Naive B cell (primary cell): ENCODE measurements around the gene KRTAP19-6. TPM values are rescaled to one million over a fixed set of nuclear protein-coding genes. Genes with fewer than 3 reads are reported as not detected.
"Not testable (repeated sequence)": the region's sequence is repeated elsewhere in the genome, so short reads cannot be mapped to it uniquely, and the experiment has no call there.

Experiments
- ATAC-seq, 2 donors: fragments of 150-1000 bp; cut with Tn5 transposase; 2 replicates each; pipeline ENCODE4 v1.10.0; 2021; ENCODE audit warnings: low read depth in 2 of 2, mild to moderate bottlenecking in 2 of 2, moderate library complexity in 2 of 2
- DNase-seq: peaks from one replicate; pipeline ENCODE4 v3.0.0; 2022
- H3K27ac Mint-ChIP-seq, 6 donors: one replicate each; pipeline ENCODE4 v1.8.0; 2020 to 2022; ENCODE audit warnings: mild to moderate bottlenecking in 6 of 6, mixed read lengths in 6 of 6, moderate library complexity in 5 of 6, inconsistent platforms in 2 of 6
- H3K27me3 Mint-ChIP-seq, 3 donors: one replicate each; pipeline ENCODE4 v1.8.0; 2021 to 2022; ENCODE audit warnings: mixed read lengths in 3 of 3, mild to moderate bottlenecking in 1 of 3
- H3K36me3 Mint-ChIP-seq, 2 donors: one replicate each; pipeline ENCODE4 v1.8.0; 2020 to 2022; ENCODE audit warnings: mixed read lengths in 2 of 2, inconsistent platforms in 1 of 2, mild to moderate bottlenecking in 1 of 2
- H3K4me1 Mint-ChIP-seq, 3 donors: one replicate each; pipeline ENCODE4 v1.8.0; 2020 to 2022; ENCODE audit warnings: mixed read lengths in 3 of 3, inconsistent platforms in 1 of 3, mild to moderate bottlenecking in 1 of 3, moderate library complexity in 1 of 3
- H3K4me3 Mint-ChIP-seq, 8 donors: one replicate each; pipeline ENCODE4 v1.8.0; 2020 to 2022; ENCODE audit warnings: mild to moderate bottlenecking in 8 of 8, mixed read lengths in 8 of 8, moderate library complexity in 8 of 8, inconsistent platforms in 2 of 8
- H3K9me3 Mint-ChIP-seq, 7 donors: one replicate each; pipeline ENCODE4 v1.8.0; 2020 to 2022; ENCODE audit warnings: mixed read lengths in 7 of 7, mild to moderate bottlenecking in 5 of 7, inconsistent platforms in 2 of 7, moderate library complexity in 1 of 7
- polyA plus RNA-seq, 6 donors: library from polyadenylated mRNA; unstranded; fragments of 300-500 nt; fragmentation: Illumina TruSeq; gene quantifications; one replicate each; pipeline ENCODE4 v1.2.3, GENCODE V29; 2021; ENCODE audit warnings: low read depth in 6 of 6

Gene KRTAP19-6
- polyA plus RNA-seq, 6 donors from 2014 or later = not detected

GRCh38 chr21:30515681-30516080, 26.0 kb downstream of the KRTAP19-6 start:
- no peaks in the 10 kb centered on the region for H3K4me1 Mint-ChIP-seq
- no peak overlapping the region for H3K27ac Mint-ChIP-seq
- H3K9me3 Mint-ChIP-seq = peaks cover 0 to 4% (median 2%) of the 10 kb centered on the region in 7 donors
- DNase-seq (no peak), ATAC-seq (no peak)
- no peaks in the 10 kb centered on the region for H3K36me3 Mint-ChIP-seq
- H3K4me3 Mint-ChIP-seq = no peak overlapping the region
- no peaks in the 10 kb centered on the region for H3K27me3 Mint-ChIP-seq

- not testable (repeated sequence) for H3K4me3 Mint-ChIP-seq, ATAC-seq, H3K27ac Mint-ChIP-seq, H3K9me3 Mint-ChIP-seq, DNase-seq, H3K27me3 Mint-ChIP-seq, H3K36me3 Mint-ChIP-seq, H3K4me1 Mint-ChIP-seq
Measured at GRCh38 chr21:30505621-30506205, 36.0 kb downstream of the KRTAP19-6 start.

- ATAC-seq (no peak), DNase-seq (no peak)
- peak within 1 kb of the TSS in 1 of 8 donors; percentile 13 for H3K4me3 Mint-ChIP-seq
- H3K4me1 Mint-ChIP-seq = no peaks in the 10 kb centered on the region
- peaks cover 0 to 7% (median 0%) of the 10 kb centered on the region in 7 donors for H3K9me3 Mint-ChIP-seq
- no peaks in the 10 kb centered on the region for H3K36me3 Mint-ChIP-seq
- no peaks in the 10 kb centered on the region for H3K27me3 Mint-ChIP-seq
- H3K27ac Mint-ChIP-seq = no peak within 1 kb of the TSS
Measured at GRCh38 chr21:30502041-30502440, 39.6 kb downstream of the KRTAP19-6 start, which contains the start of gene KRTAP19-5. Gene KRTAP19-5 (minus strand): TSS chr21:30502141. CDS start chr21:30502090, 51 bp downstream.

- H3K27ac Mint-ChIP-seq = no peak within 1 kb of the TSS
- ATAC-seq = no peak
- DNase-seq = no peak
- no peaks in the 10 kb centered on the region for H3K4me1 Mint-ChIP-seq
- peaks cover 0 to 3% (median 0%) of the 10 kb centered on the region in 7 donors for H3K9me3 Mint-ChIP-seq
- H3K27me3 Mint-ChIP-seq = no peaks in the 10 kb centered on the region
- no peaks in the 10 kb centered on the region for H3K36me3 Mint-ChIP-seq
- H3K4me3 Mint-ChIP-seq = no peak within 1 kb of the TSS
Measured at GRCh38 chr21:30497065-30497464, 44.6 kb downstream of the KRTAP19-6 start, which contains the start of gene KRTAP19-4. Gene KRTAP19-4 (minus strand): TSS chr21:30497165. CDS start chr21:30497110, 55 bp downstream.

- Mint-ChIP-seq H3K4me1 (no peaks in the 10 kb centered on the region), H3K27ac (peak within 1 kb of the TSS in 1 of 6 donors; percentile 93), H3K4me3 (no peak within 1 kb of the TSS), H3K36me3 (no peaks in the 10 kb centered on the region), H3K27me3 (no peaks in the 10 kb centered on the region), H3K9me3 (peaks cover 0 to 10% (median 2%) of the 10 kb centered on the region in 7 donors)
- no peak for DNase-seq
- ATAC-seq = no peak
Measured at GRCh38 chr21:30491963-30492428, 49.7 kb downstream of the KRTAP19-6 start, which contains the start of gene KRTAP19-3. Gene KRTAP19-3 (minus strand): TSS chr21:30492013. CDS start chr21:30491957, 56 bp downstream.

Other genes starting within 250 kb of the KRTAP19-6 start
- not detected for gene KRTAP26-1, start 221.5 kb downstream of the KRTAP19-6 start, polyA plus RNA-seq
- not detected for gene KRTAP27-1, start 204.2 kb downstream of the KRTAP19-6 start, polyA plus RNA-seq
- gene KRTAP23-1, start 193.3 kb downstream of the KRTAP19-6 start, polyA plus RNA-seq = not detected
- gene KRTAP13-2, start 169.6 kb downstream of the KRTAP19-6 start, polyA plus RNA-seq = not detected
- not detected for gene KRTAP13-1, start 145.8 kb downstream of the KRTAP19-6 start, polyA plus RNA-seq
- gene KRTAP13-3, start 115.9 kb downstream of the KRTAP19-6 start, polyA plus RNA-seq = not detected
- not detected for gene KRTAP13-4, start 111.6 kb downstream of the KRTAP19-6 start, polyA plus RNA-seq
- not detected for gene KRTAP15-1, start 101.6 kb downstream of the KRTAP19-6 start, polyA plus RNA-seq
- not detected for gene KRTAP19-1, start 61.5 kb downstream of the KRTAP19-6 start, polyA plus RNA-seq
- not detected for gene KRTAP19-2, start 54.4 kb downstream of the KRTAP19-6 start, polyA plus RNA-seq
- not detected for gene KRTAP19-3, start 49.9 kb downstream of the KRTAP19-6 start, polyA plus RNA-seq
- gene KRTAP19-4, start 44.7 kb downstream of the KRTAP19-6 start, polyA plus RNA-seq = not detected
- gene KRTAP19-5, start 39.7 kb downstream of the KRTAP19-6 start, polyA plus RNA-seq = not detected
- gene KRTAP19-7, start 19.4 kb upstream of the KRTAP19-6 start, polyA plus RNA-seq = not detected
- not detected for gene KRTAP22-2, start 48.5 kb upstream of the KRTAP19-6 start, polyA plus RNA-seq
- not detected for gene KRTAP6-3, start 50.6 kb upstream of the KRTAP19-6 start, polyA plus RNA-seq
- not detected for gene KRTAP6-2, start 57.0 kb upstream of the KRTAP19-6 start, polyA plus RNA-seq
- not detected for gene KRTAP22-1, start 59.2 kb upstream of the KRTAP19-6 start, polyA plus RNA-seq
- not detected for gene KRTAP6-1, start 72.1 kb upstream of the KRTAP19-6 start, polyA plus RNA-seq
- not detected for gene KRTAP20-1, start 74.6 kb upstream of the KRTAP19-6 start, polyA plus RNA-seq
- not detected for gene KRTAP20-4, start 78.8 kb upstream of the KRTAP19-6 start, polyA plus RNA-seq
- gene KRTAP20-2, start 93.3 kb upstream of the KRTAP19-6 start, polyA plus RNA-seq = not detected
- not detected for gene KRTAP20-3, start 101.0 kb upstream of the KRTAP19-6 start, polyA plus RNA-seq
- gene KRTAP21-3, start 176.9 kb upstream of the KRTAP19-6 start, polyA plus RNA-seq = not detected
- not detected for gene KRTAP21-2, start 205.4 kb upstream of the KRTAP19-6 start, polyA plus RNA-seq
- not detected for gene KRTAP21-1, start 213.6 kb upstream of the KRTAP19-6 start, polyA plus RNA-seq